Osteocyte (in vitro differentiated cells): ENCODE measurements around the gene NTN5. TPM values are rescaled to one million over a fixed set of nuclear protein-coding genes. Genes with fewer than 3 reads are reported as not detected.

Source experiments
- DNase-seq: peaks from one replicate; pipeline ENCODE4 v3.0.0; 2021; ENCODE audit warnings: mixed read lengths; ENCODE audit not compliant: unreplicated experiment; ENCODE audit errors: extremely low spot score
- H3K27ac Mint-ChIP-seq: one replicate; pipeline ENCODE4 v1.8.0; 2021; ENCODE audit warnings: mild to moderate bottlenecking, mixed read lengths; ENCODE audit not compliant: unreplicated experiment
- H3K27me3 Mint-ChIP-seq: one replicate; pipeline ENCODE4 v1.8.0; 2021; ENCODE audit warnings: mixed read lengths; ENCODE audit not compliant: unreplicated experiment
- H3K36me3 Mint-ChIP-seq: one replicate; pipeline ENCODE4 v1.8.0; 2021; ENCODE audit warnings: mixed read lengths; ENCODE audit not compliant: unreplicated experiment
- H3K4me1 Mint-ChIP-seq: one replicate; pipeline ENCODE4 v1.8.0; 2021; ENCODE audit warnings: mixed read lengths; ENCODE audit not compliant: unreplicated experiment
- H3K4me3 Mint-ChIP-seq: one replicate; pipeline ENCODE4 v1.8.0; 2021; ENCODE audit warnings: mild to moderate bottlenecking, moderate library complexity, mixed read lengths; ENCODE audit not compliant: unreplicated experiment
- H3K9me3 Mint-ChIP-seq: one replicate; pipeline ENCODE4 v1.8.0; 2021; ENCODE audit warnings: mixed read lengths; ENCODE audit not compliant: unreplicated experiment
- CTCF ChIP-seq: fragments of 200-600 bp; sonication (generic); IDR thresholded peaks from 2 replicates; pipeline ENCODE4 v1.5.0; 2021; ENCODE audit warnings: antibody characterized with exemption, mild to moderate bottlenecking, moderate library complexity
- total RNA-seq: library from RNA; stranded (reverse); gene quantifications from 2 replicates; pipeline ENCODE4 v1.2.1, GENCODE V29; 2021

The NTN5 gene
- total RNA-seq, 1 donor from 2014 or later = 1.7 TPM

- no peaks in the 10 kb centered on the region for H3K27me3 Mint-ChIP-seq
- peaks cover 60% of the 10 kb centered on the region for H3K4me1 Mint-ChIP-seq
- peak overlapping the region; percentile 60 for H3K4me3 Mint-ChIP-seq
- no peak for DNase-seq
- peak overlapping the region; percentile 92 for H3K27ac Mint-ChIP-seq
- H3K36me3 Mint-ChIP-seq = peaks cover 7% of the 10 kb centered on the region
- peak; percentile 45 for TF ChIP-seq CTCF
- H3K9me3 Mint-ChIP-seq = no peaks in the 10 kb centered on the region
These were observed 42.3 kb downstream of the NTN5 start for GRCh38 chr19:48630296-48631063.

GRCh38 chr19:48629599-48630295 is 43.1 kb downstream of the NTN5 start:
- H3K36me3 Mint-ChIP-seq = peaks cover 7% of the 10 kb centered on the region
- no peaks in the 10 kb centered on the region for H3K27me3 Mint-ChIP-seq
- no peak for DNase-seq
- no peaks in the 10 kb centered on the region for H3K9me3 Mint-ChIP-seq
- H3K4me3 Mint-ChIP-seq = peak overlapping the region; percentile 60
- no peak for TF ChIP-seq CTCF
- peak overlapping the region; percentile 92 for H3K27ac Mint-ChIP-seq
- H3K4me1 Mint-ChIP-seq = peaks cover 60% of the 10 kb centered on the region

GRCh38 chr19:48629297-48629598 is 43.6 kb downstream of the NTN5 start:
- peaks cover 60% of the 10 kb centered on the region for H3K4me1 Mint-ChIP-seq
- no peaks in the 10 kb centered on the region for H3K9me3 Mint-ChIP-seq
- H3K36me3 Mint-ChIP-seq = peaks cover 7% of the 10 kb centered on the region
- no peak for DNase-seq
- H3K4me3 Mint-ChIP-seq = no peak overlapping the region
- TF ChIP-seq CTCF = no peak
- H3K27me3 Mint-ChIP-seq = no peaks in the 10 kb centered on the region
- no peak overlapping the region for H3K27ac Mint-ChIP-seq

- Mint-ChIP-seq H3K36me3 (peaks cover 7% of the 10 kb centered on the region), H3K4me3 (no peak overlapping the region), H3K4me1 (peaks cover 59% of the 10 kb centered on the region), H3K27ac (peak overlapping the region; percentile 59), H3K9me3 (no peaks in the 10 kb centered on the region), H3K27me3 (no peaks in the 10 kb centered on the region)
- TF ChIP-seq CTCF = no peak
- peak; percentile 85 for DNase-seq
These were observed 44.1 kb downstream of the NTN5 start for GRCh38 chr19:48628486-48629296.
